Measurements from ENCODE around the gene ATG101. TPM values are rescaled to one million over a fixed set of nuclear protein-coding genes. Genes with fewer than 3 reads are reported as not detected.

ATG101 gene
- polyA plus RNA-seq, 2 donors, result 16.3 to 43.0 TPM

GRCh38 chr12:52063082-52063924 is 6.5 kb upstream of the ATG101 start:
- Histone ChIP-seq H3K4me1 (ENCODE audit: control insufficient read depth in 2 of 2, insufficient read depth in 2 of 2, low read length in 1 of 2) (peaks cover 0 to 3% of the 10 kb centered on the region in 2 donors), H3K9me3 (ENCODE audit: control insufficient read depth in 2 of 2, insufficient read depth in 1 of 2, low read depth in 1 of 2, low read length in 1 of 2) (no peaks in the 10 kb centered on the region), H3K4me3 (ENCODE audit: low read depth in 1 of 2, low read length in 2 of 2) (no peak overlapping the region), H3K27ac (ENCODE audit: low read depth in 2 of 2, low read length in 1 of 2) (peak overlapping the region in 1 of 2 donors; percentile 37), H3K27me3 (ENCODE audit: control insufficient read depth in 1 of 2, insufficient read depth in 2 of 2, low read length in 2 of 2) (no peaks in the 10 kb centered on the region), H3K36me3 (ENCODE audit: control insufficient read depth in 2 of 2, insufficient read depth in 2 of 2, low read length in 1 of 2) (peaks cover 0 to 4% of the 10 kb centered on the region in 2 donors)
- WGBS, 2 donors, result 77 to 81% methylated on average over 20 of the region's 20 CpGs

- 60 to 64% methylated on average over 12 of the region's 12 CpGs for WGBS, 2 donors
- Histone ChIP-seq H3K4me1 (ENCODE audit: control insufficient read depth in 2 of 2, insufficient read depth in 2 of 2, low read length in 1 of 2) (peaks cover 0 to 3% of the 10 kb centered on the region in 2 donors), H3K27ac (ENCODE audit: low read depth in 2 of 2, low read length in 1 of 2) (peak overlapping the region in 1 of 2 donors; percentile 37), H3K4me3 (ENCODE audit: low read depth in 1 of 2, low read length in 2 of 2) (no peak overlapping the region), H3K9me3 (ENCODE audit: control insufficient read depth in 2 of 2, insufficient read depth in 1 of 2, low read depth in 1 of 2, low read length in 1 of 2) (no peaks in the 10 kb centered on the region), H3K36me3 (ENCODE audit: control insufficient read depth in 2 of 2, insufficient read depth in 2 of 2, low read length in 1 of 2) (no peaks in the 10 kb centered on the region), H3K27me3 (ENCODE audit: control insufficient read depth in 1 of 2, insufficient read depth in 2 of 2, low read length in 2 of 2) (no peaks in the 10 kb centered on the region)
Measured at GRCh38 chr12:52063981-52064649, 5.7 kb upstream of the ATG101 start.

- WGBS, 2 donors, result 63 to 67% methylated on average over 8 of the region's 8 CpGs
- H3K27me3 ChIP-seq (ENCODE audit: control insufficient read depth in 1 of 2, insufficient read depth in 2 of 2, low read length in 2 of 2), result no peaks in the 10 kb centered on the region
- H3K4me1 ChIP-seq (ENCODE audit: control insufficient read depth in 2 of 2, insufficient read depth in 2 of 2, low read length in 1 of 2), result peaks cover 0 to 12% of the 10 kb centered on the region in 2 donors
- H3K9me3 ChIP-seq (ENCODE audit: control insufficient read depth in 2 of 2, insufficient read depth in 1 of 2, low read depth in 1 of 2, low read length in 1 of 2), result no peaks in the 10 kb centered on the region
- H3K4me3 ChIP-seq (ENCODE audit: low read depth in 1 of 2, low read length in 2 of 2), result no peak overlapping the region
- H3K36me3 ChIP-seq (ENCODE audit: control insufficient read depth in 2 of 2, insufficient read depth in 2 of 2, low read length in 1 of 2), result no peaks in the 10 kb centered on the region
- H3K27ac ChIP-seq (ENCODE audit: low read depth in 2 of 2, low read length in 1 of 2), result no peak overlapping the region
Measured at GRCh38 chr12:52066346-52067080, 3.3 kb upstream of the ATG101 start.

- H3K9me3 ChIP-seq (ENCODE audit: control insufficient read depth in 2 of 2, insufficient read depth in 1 of 2, low read depth in 1 of 2, low read length in 1 of 2), result no peaks in the 10 kb centered on the region
- 35 to 47% methylated on average over 3 of the region's 3 CpGs for WGBS, 2 donors
- peaks cover 0 to 12% of the 10 kb centered on the region in 2 donors for H3K4me1 ChIP-seq (ENCODE audit: control insufficient read depth in 2 of 2, insufficient read depth in 2 of 2, low read length in 1 of 2)
- H3K36me3 ChIP-seq (ENCODE audit: control insufficient read depth in 2 of 2, insufficient read depth in 2 of 2, low read length in 1 of 2), result no peaks in the 10 kb centered on the region
- H3K27ac ChIP-seq (ENCODE audit: low read depth in 2 of 2, low read length in 1 of 2), result no peak overlapping the region
- H3K27me3 ChIP-seq (ENCODE audit: control insufficient read depth in 1 of 2, insufficient read depth in 2 of 2, low read length in 2 of 2), result no peaks in the 10 kb centered on the region
- H3K4me3 ChIP-seq (ENCODE audit: low read depth in 1 of 2, low read length in 2 of 2), result no peak overlapping the region
Measured at GRCh38 chr12:52067081-52067374, 2.8 kb upstream of the ATG101 start.

- H3K27ac ChIP-seq (ENCODE audit: low read depth in 2 of 2, low read length in 1 of 2), result peak overlapping the region; percentile 79 to 89
- peaks cover 0 to 16% of the 10 kb centered on the region in 2 donors for H3K36me3 ChIP-seq (ENCODE audit: control insufficient read depth in 2 of 2, insufficient read depth in 2 of 2, low read length in 1 of 2)
- peak overlapping the region; percentile 77 to 84 for H3K4me3 ChIP-seq (ENCODE audit: low read depth in 1 of 2, low read length in 2 of 2)
- H3K9me3 ChIP-seq (ENCODE audit: control insufficient read depth in 2 of 2, insufficient read depth in 1 of 2, low read depth in 1 of 2, low read length in 1 of 2), result no peaks in the 10 kb centered on the region
- H3K27me3 ChIP-seq (ENCODE audit: control insufficient read depth in 1 of 2, insufficient read depth in 2 of 2, low read length in 2 of 2), result no peaks in the 10 kb centered on the region
- 3 to 4% methylated on average over 37 of the region's 37 CpGs for WGBS, 2 donors
- H3K4me1 ChIP-seq (ENCODE audit: control insufficient read depth in 2 of 2, insufficient read depth in 2 of 2, low read length in 1 of 2), result peaks cover 0 to 11% of the 10 kb centered on the region in 2 donors
Measured at GRCh38 chr12:52070185-52070925, 577 bp downstream of the ATG101 start.

GRCh38 chr12:52073531-52074381 is 4.0 kb downstream of the ATG101 start:
- H3K9me3 ChIP-seq (ENCODE audit: control insufficient read depth in 2 of 2, insufficient read depth in 1 of 2, low read depth in 1 of 2, low read length in 1 of 2), result no peaks in the 10 kb centered on the region
- H3K36me3 ChIP-seq (ENCODE audit: control insufficient read depth in 2 of 2, insufficient read depth in 2 of 2, low read length in 1 of 2), result peaks cover 4 to 34% of the 10 kb centered on the region in 2 donors
- WGBS, 2 donors, result 75 to 78% methylated on average over 23 of the region's 23 CpGs
- H3K4me1 ChIP-seq (ENCODE audit: control insufficient read depth in 2 of 2, insufficient read depth in 2 of 2, low read length in 1 of 2), result peaks cover 0 to 11% of the 10 kb centered on the region in 2 donors
- H3K4me3 ChIP-seq (ENCODE audit: low read depth in 1 of 2, low read length in 2 of 2), result no peak overlapping the region
- no peak overlapping the region for H3K27ac ChIP-seq (ENCODE audit: low read depth in 2 of 2, low read length in 1 of 2)
- H3K27me3 ChIP-seq (ENCODE audit: control insufficient read depth in 1 of 2, insufficient read depth in 2 of 2, low read length in 2 of 2), result no peaks in the 10 kb centered on the region

- H3K9me3 ChIP-seq (ENCODE audit: control insufficient read depth in 2 of 2, insufficient read depth in 1 of 2, low read depth in 1 of 2, low read length in 1 of 2), result no peaks in the 10 kb centered on the region
- no peak overlapping the region for H3K27ac ChIP-seq (ENCODE audit: low read depth in 2 of 2, low read length in 1 of 2)
- H3K4me3 ChIP-seq (ENCODE audit: low read depth in 1 of 2, low read length in 2 of 2), result no peak overlapping the region
- 66 to 80% methylated on average over 3 of the region's 3 CpGs for WGBS, 2 donors
- H3K4me1 ChIP-seq (ENCODE audit: control insufficient read depth in 2 of 2, insufficient read depth in 2 of 2, low read length in 1 of 2), result peaks cover 0 to 8% of the 10 kb centered on the region in 2 donors
- no peaks in the 10 kb centered on the region for H3K27me3 ChIP-seq (ENCODE audit: control insufficient read depth in 1 of 2, insufficient read depth in 2 of 2, low read length in 2 of 2)
- H3K36me3 ChIP-seq (ENCODE audit: control insufficient read depth in 2 of 2, insufficient read depth in 2 of 2, low read length in 1 of 2), result peaks cover 4 to 43% of the 10 kb centered on the region in 2 donors
Measured at GRCh38 chr12:52074971-52075724, 5.4 kb downstream of the ATG101 start.

- peaks cover 0 to 4% of the 10 kb centered on the region in 2 donors for H3K4me1 ChIP-seq (ENCODE audit: control insufficient read depth in 2 of 2, insufficient read depth in 2 of 2, low read length in 1 of 2)
- 92 to 96% methylated on average over 16 of the region's 16 CpGs for whole genome bisulfite sequencing, 2 donors
- H3K27ac ChIP-seq (ENCODE audit: low read depth in 2 of 2, low read length in 1 of 2), result no peak overlapping the region
- peaks cover 4 to 43% of the 10 kb centered on the region in 2 donors for H3K36me3 ChIP-seq (ENCODE audit: control insufficient read depth in 2 of 2, insufficient read depth in 2 of 2, low read length in 1 of 2)
- no peaks in the 10 kb centered on the region for H3K9me3 ChIP-seq (ENCODE audit: control insufficient read depth in 2 of 2, insufficient read depth in 1 of 2, low read depth in 1 of 2, low read length in 1 of 2)
- no peak overlapping the region for H3K4me3 ChIP-seq (ENCODE audit: low read depth in 1 of 2, low read length in 2 of 2)
- H3K27me3 ChIP-seq (ENCODE audit: control insufficient read depth in 1 of 2, insufficient read depth in 2 of 2, low read length in 2 of 2), result no peaks in the 10 kb centered on the region
Measured at GRCh38 chr12:52076811-52077210, 7.0 kb downstream of the ATG101 start.
